AG09309 (cell line): ENCODE results near the gene TMC1.

Source experiments
- DNase-seq: peaks from one replicate; pipeline ENCODE4 v3.0.0-alpha.2; 2010; ENCODE audit warnings: low read depth
- H3K4me3 ChIP-seq: 2 replicates; pipeline ENCODE4 v1.5.1; 2011; ENCODE audit warnings: mild to moderate bottlenecking, low read depth, low read length, moderate library complexity; ENCODE audit not compliant: control insufficient read depth
- TF ChIP-seq, protein P1 (sequence below): IDR thresholded peaks from 2 replicates; pipeline ENCODE4 v1.5.1; 2011; ENCODE audit warnings: mild to moderate bottlenecking, low read depth, low read length, inconsistent platforms; ENCODE audit not compliant: insufficient read depth, control insufficient read depth; ENCODE audit errors: missing control alignments

The TMC1 gene

DNA sequence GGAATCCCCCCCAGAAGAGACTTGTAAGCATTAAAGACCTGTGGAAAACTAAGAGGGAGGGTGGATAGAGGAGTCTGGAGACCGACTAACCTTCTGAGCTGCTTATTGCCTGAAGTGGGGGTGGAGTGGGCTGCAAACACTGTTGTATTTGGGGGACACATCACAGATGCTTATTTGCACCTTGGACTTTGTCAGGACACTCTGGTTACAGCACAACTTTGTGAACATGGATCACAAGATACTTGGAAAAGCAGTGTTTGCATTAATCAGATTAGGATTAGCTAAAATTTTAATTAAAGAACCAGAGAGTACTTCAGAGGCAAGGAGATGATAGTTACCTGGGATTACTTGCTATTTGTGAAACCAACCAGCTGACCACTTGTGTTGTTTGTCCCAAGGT is 30.9 kb downstream of the TMC1 start:
- TF ChIP-seq, protein P1, sequence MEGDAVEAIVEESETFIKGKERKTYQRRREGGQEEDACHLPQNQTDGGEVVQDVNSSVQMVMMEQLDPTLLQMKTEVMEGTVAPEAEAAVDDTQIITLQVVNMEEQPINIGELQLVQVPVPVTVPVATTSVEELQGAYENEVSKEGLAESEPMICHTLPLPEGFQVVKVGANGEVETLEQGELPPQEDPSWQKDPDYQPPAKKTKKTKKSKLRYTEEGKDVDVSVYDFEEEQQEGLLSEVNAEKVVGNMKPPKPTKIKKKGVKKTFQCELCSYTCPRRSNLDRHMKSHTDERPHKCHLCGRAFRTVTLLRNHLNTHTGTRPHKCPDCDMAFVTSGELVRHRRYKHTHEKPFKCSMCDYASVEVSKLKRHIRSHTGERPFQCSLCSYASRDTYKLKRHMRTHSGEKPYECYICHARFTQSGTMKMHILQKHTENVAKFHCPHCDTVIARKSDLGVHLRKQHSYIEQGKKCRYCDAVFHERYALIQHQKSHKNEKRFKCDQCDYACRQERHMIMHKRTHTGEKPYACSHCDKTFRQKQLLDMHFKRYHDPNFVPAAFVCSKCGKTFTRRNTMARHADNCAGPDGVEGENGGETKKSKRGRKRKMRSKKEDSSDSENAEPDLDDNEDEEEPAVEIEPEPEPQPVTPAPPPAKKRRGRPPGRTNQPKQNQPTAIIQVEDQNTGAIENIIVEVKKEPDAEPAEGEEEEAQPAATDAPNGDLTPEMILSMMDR = no peak
- DNase-seq = no peak
- no peak overlapping the region for H3K4me3 ChIP-seq

DNA sequence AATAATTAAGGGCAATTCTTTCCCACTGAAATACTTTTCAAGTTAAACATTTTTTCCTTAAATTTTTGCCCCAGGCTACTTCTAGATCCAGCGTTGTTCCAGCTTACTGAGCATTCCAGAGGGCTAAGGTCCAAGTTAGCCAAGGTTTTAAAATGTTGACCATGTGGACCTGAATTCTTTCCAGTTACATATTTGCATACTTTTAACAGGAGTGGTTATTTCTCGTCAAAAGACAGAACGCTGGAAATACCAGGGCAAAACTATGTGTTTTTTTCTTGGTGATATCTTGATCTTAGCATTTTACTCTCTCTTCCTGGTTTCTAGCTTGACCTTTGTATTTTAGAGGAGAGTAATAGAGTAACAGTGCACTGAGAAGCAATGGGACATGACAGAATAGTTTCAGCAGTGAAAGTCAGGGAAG is 32.8 kb downstream of the TMC1 start:
- TF ChIP-seq, protein P1 = no peak
- no peak overlapping the region for H3K4me3 ChIP-seq
- DNase-seq = peak; percentile 99

DNA sequence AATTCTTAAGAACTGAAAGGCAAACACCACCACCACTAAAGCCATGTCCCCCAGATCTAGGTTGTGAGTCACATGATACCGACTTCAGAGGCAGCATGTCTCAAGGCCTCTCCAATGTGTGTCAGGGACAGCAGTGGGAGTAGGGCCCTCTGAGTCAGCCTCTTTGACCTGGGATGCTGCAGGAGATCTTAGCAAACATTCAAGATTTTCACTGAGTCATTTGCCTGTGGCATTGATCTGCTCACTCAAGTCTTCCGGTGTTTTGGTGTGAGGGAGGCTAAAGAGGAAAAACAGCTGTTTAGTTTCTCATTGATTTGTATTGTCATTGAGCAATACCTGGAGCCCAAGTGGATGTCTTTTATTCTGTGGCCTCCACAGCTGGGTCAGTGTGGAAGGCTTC is 36.1 kb downstream of the TMC1 start:
- TF ChIP-seq, protein P1 = no peak
- H3K4me3 ChIP-seq = no peak overlapping the region
- peak; percentile 68 for DNase-seq

DNA sequence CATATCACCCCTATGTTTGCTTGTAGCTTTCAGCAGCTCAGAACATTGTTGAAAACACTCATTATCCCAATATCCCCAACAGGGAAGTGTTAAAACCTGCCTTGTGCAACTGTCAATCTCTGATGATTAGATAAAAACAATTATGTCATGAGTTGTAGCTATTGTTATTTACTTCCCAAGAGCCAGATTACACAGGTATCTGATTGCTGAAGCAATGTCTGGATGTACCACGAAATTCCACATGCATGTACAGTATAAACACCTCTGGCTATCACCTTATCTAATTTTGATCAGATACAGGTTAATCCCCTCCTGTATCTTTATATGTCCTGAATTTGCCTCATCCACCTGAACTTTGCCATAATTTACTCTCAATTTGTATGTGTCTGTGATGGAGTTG is 38.7 kb downstream of the TMC1 start:
- TF ChIP-seq, protein P1 = no peak
- DNase-seq = no peak
- no peak overlapping the region for H3K4me3 ChIP-seq

DNA sequence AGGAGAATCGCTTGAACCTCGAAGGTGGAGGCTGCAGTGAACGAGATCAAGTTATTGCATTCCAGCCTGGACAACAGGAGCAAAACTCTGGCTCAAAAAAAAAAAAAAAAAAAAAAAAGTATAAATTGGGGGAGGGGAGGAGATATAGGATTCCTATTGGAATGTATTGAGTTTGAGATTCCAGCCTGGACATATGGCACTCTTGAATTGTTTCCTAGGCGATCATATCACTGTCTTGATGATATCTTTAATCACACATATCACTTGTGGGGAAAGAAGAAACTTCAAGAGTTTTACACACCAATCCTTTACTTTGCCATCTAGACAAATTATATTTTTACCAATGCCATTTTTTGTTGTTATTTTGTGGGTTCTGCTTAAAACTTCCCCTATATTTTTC is 42.4 kb downstream of the TMC1 start:
- no peak overlapping the region for H3K4me3 ChIP-seq

DNA sequence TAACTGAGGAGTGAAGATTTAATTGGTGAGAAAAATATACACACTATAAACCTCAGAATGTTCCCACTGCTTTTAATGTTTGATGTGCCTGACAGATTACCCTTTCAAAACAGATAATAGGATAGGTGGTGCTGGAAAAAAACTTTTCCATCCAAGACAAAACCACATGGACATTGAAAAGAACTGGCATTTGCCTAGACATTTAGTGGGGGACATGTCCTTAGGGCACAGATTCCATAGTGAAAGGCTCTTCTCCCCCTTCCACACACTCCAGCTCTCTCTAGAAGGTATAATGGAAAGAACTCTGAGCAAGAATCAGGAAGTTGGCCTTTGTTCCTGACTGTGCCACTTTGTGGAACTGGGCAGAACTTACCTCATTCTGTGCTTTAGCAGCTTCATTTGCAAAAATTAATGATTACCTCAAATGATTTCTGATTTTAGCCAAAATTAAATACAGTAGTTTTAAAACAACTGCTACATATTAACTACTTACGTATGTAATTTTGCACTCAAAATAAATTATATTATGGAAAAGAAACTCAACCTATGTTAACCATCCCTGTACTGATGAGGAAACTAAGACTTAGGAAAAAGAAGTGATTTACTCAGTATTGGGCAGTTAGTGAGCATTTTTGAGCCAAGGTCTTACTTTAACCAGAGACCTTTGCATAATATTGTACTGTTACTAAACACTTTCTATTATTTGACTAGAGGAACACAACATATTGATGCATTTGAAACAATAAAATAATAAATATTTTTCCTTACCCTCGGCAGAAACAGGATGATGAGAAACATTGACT is 43.3 kb downstream of the TMC1 start:
- H3K4me3 ChIP-seq = no peak overlapping the region
- TF ChIP-seq, protein P1 = no peak
- no peak for DNase-seq

More for the DNA sequence above, 42.4 kb downstream of the TMC1 start:
- TF ChIP-seq, protein P1 = no peak
- no peak for DNase-seq
